ENCODE measurements around the gene IQSEC1. TPM values are rescaled to one million over a fixed set of nuclear protein-coding genes. Genes with fewer than 3 reads are reported as not detected.

IQSEC1 gene
- total and polyA plus RNA-seq, 10 of the 15 experiments (the other 5 are each of a cell fraction or from before 2014, with no cell fraction given): 0.92 to 55.2 (median 8.5) TPM

DNA sequence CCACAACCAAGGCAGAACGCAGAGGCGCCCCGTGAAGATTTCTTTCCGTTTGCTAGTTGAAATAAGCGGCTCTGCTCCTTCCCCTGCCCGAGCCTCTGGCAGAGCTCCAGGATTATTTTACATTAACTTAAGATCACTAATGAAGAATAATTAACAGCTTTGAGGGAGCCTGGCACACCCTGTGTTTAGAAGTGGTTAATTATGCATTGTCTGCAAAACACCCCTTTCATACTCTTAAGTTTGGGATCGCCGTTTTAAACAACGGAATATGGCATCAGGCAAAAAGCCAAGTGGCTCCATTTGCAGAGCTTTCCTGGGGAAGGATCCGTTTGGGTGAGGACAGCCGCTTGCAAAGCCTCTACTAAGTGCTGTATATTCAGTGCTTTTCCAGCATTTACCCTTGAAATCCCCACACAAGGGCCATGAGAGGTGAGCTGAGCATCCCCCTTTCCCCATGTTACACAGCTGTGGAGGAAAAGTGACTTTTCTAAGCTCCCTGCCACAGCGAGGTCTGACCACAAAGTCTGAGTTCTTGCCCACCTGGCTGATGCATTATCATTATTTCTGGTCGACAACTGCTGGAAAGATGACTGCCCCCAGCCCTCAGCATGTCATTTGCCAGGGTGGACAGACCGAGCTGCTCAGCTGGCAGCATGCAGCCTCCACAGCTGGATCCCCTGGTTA is 33.9 kb downstream of the IQSEC1 start:
- Histone ChIP-seq H3K79me2 (ENCODE audit: control insufficient read depth, insufficient read depth, low read length) (no peaks in the 10 kb centered on the region), H2AFZ (ENCODE audit: control insufficient read depth, low read depth, low read length) (no peak overlapping the region), H3K27ac (ENCODE audit: control insufficient read depth, insufficient read depth) (no peak overlapping the region), H3K4me2 (ENCODE audit: control insufficient read depth, insufficient read depth) (no peak overlapping the region), H3K9me3 (replicated peaks; ENCODE audit: control insufficient read depth, insufficient read depth, low read length) (no peaks in the 10 kb centered on the region), H3K27me3 (replicated peaks in 1 of 2; ENCODE audit: control insufficient read depth in 2 of 2, insufficient read depth in 2 of 2, low read length in 1 of 2) (no peaks in the 10 kb centered on the region), H3K4me1 (ENCODE audit: control insufficient read depth, insufficient read depth, low read length) (peaks cover 17% of the 10 kb centered on the region), H3K4me3 (no peak overlapping the region), H3K9ac (ENCODE audit: control insufficient read depth, insufficient read depth, low read length) (no peak overlapping the region), H4K20me1 (ENCODE audit: control insufficient read depth, insufficient read depth) (no peaks in the 10 kb centered on the region), H3K36me3 (ENCODE audit: control insufficient read depth in 2 of 2, insufficient read depth in 2 of 2, low read length in 1 of 2) (no peaks in the 10 kb centered on the region)
- intact Hi-C loops (cut with micrococcal nuclease; ENCODE audit: unreplicated experiment) (no loop called here), in situ Hi-C loops (cut with MboI) (no loop called here)
- ChIA-PET POLR2A (interaction anchor here (0.6 to 3.6 kb wide), 9 partner anchors 8 to 31 kb away, joined by 3 to 43 read pairs (median 4); no protein-coding TSS in a partner anchor), RAD21 (ENCODE audit: unreplicated experiment) (interaction anchor here (1.0 to 3.2 kb wide), 12 partner anchors 9 to 52 kb away, joined by 3 to 22 read pairs (median 4); no protein-coding TSS in a partner anchor), SMC1A (ENCODE audit: uncharacterized antibody, unreplicated experiment) (interaction anchor here (0.6 to 3.6 kb wide), 10 partner anchors 9 to 79 kb away, joined by 3 to 34 read pairs (median 4); no protein-coding TSS in a partner anchor), CTCF (interaction anchor here (1.0 to 3.6 kb wide), 13 partner anchors 11 to 198 kb away, joined by 3 to 21 read pairs (median 4); partner anchors contain the start of gene RPL32)
- FAIRE-seq (no peak), ATAC-seq (no peak), DNase-seq (ENCODE audit: low read depth, low spot score) (no peak)
- no TSS peak for BruUV-seq (replicated peaks)
- TF ChIP-seq, protein P1, sequence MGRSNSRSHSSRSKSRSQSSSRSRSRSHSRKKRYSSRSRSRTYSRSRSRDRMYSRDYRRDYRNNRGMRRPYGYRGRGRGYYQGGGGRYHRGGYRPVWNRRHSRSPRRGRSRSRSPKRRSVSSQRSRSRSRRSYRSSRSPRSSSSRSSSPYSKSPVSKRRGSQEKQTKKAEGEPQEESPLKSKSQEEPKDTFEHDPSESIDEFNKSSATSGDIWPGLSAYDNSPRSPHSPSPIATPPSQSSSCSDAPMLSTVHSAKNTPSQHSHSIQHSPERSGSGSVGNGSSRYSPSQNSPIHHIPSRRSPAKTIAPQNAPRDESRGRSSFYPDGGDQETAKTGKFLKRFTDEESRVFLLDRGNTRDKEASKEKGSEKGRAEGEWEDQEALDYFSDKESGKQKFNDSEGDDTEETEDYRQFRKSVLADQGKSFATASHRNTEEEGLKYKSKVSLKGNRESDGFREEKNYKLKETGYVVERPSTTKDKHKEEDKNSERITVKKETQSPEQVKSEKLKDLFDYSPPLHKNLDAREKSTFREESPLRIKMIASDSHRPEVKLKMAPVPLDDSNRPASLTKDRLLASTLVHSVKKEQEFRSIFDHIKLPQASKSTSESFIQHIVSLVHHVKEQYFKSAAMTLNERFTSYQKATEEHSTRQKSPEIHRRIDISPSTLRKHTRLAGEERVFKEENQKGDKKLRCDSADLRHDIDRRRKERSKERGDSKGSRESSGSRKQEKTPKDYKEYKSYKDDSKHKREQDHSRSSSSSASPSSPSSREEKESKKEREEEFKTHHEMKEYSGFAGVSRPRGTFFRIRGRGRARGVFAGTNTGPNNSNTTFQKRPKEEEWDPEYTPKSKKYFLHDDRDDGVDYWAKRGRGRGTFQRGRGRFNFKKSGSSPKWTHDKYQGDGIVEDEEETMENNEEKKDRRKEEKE (IDR thresholded peaks at IDR 0.05): no peak
- TF ChIP-seq MYB (IDR thresholded peaks at IDR 0.05; ENCODE audit: borderline replicate concordance, low read depth, low read length) (no peak), ZNF207 (IDR thresholded peaks at IDR 0.05; ENCODE audit: borderline replicate concordance) (no peak), SREBF2 (IDR thresholded peaks at IDR 0.05; ENCODE audit: low read length) (no peak), TCF7 (IDR thresholded peaks at IDR 0.05; ENCODE audit: borderline replicate concordance) (no peak), SMC3 (IDR thresholded peaks at IDR 0.05; ENCODE audit: borderline replicate concordance, low read length) (no peak), CHD2 (IDR thresholded peaks at IDR 0.05; ENCODE audit: borderline replicate concordance, low read depth, low read length) (no peak), SPI1 (IDR thresholded peaks at IDR 0.05; ENCODE audit: borderline replicate concordance, insufficient read depth, low read depth, low read length) (no peak)
- TF ChIP-seq, protein P2, sequence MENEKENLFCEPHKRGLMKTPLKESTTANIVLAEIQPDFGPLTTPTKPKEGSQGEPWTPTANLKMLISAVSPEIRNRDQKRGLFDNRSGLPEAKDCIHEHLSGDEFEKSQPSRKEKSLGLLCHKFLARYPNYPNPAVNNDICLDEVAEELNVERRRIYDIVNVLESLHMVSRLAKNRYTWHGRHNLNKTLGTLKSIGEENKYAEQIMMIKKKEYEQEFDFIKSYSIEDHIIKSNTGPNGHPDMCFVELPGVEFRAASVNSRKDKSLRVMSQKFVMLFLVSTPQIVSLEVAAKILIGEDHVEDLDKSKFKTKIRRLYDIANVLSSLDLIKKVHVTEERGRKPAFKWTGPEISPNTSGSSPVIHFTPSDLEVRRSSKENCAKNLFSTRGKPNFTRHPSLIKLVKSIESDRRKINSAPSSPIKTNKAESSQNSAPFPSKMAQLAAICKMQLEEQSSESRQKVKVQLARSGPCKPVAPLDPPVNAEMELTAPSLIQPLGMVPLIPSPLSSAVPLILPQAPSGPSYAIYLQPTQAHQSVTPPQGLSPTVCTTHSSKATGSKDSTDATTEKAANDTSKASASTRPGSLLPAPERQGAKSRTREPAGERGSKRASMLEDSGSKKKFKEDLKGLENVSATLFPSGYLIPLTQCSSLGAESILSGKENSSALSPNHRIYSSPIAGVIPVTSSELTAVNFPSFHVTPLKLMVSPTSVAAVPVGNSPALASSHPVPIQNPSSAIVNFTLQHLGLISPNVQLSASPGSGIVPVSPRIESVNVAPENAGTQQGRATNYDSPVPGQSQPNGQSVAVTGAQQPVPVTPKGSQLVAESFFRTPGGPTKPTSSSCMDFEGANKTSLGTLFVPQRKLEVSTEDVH (IDR thresholded peaks at IDR 0.05; ENCODE audit: low read depth, partially characterized antibody): no peak
- WGBS (ENCODE audit: insufficient coverage, insufficient replicate concordance, low lambda C conversion rate, missing lambda C conversion rate): 78% methylated on average over 14 of the region's 14 CpGs

Data from GM12878 (cell line).